HEK293 (cell line): ENCODE measurements around the gene TET1.

Experiments used
- CTCF ChIA-PET: fragments of 350-600 bp; formaldehyde crosslinking; extraction: SDS; loops from one replicate; lab custom pipeline; 2021; ENCODE audit warnings: antibody characterized with exemption; lab: Yijun Ruan, JAX
- POLR2A ChIA-PET: fragments of 300-600 bp; formaldehyde crosslinking; extraction: SDS; loops from one replicate; lab custom pipeline; 2020; ENCODE audit warnings: antibody characterized with exemption, inconsistent platforms; lab: Yijun Ruan, JAX
- H3K27ac ChIP-seq: fragments of 200-500 bp; sonication (Bioruptor generic); 2 replicates; pipeline ENCODE4 v1.5.1; 2014; ENCODE audit warnings: low read depth, low read length, control low read depth, inconsistent platforms; ENCODE audit errors: extremely low read depth
- H3K36me3 ChIP-seq, 2 experiments: fragments of 200-500 bp in 1 of 2; sonication (Bioruptor generic) in 1 of 2; 1 replicate in 1 of 2; 2 replicates in 1 of 2; pipeline ENCODE4 v1.5.1; 2014 to 2017; ENCODE audit warnings: inconsistent platforms in 2 of 2, low read length in 2 of 2; ENCODE audit not compliant: control insufficient read depth in 2 of 2, insufficient read depth in 1 of 2
- H3K4me1 ChIP-seq: fragments of 200-500 bp; sonication (Bioruptor generic); 2 replicates; pipeline ENCODE4 v1.5.1; 2014; ENCODE audit warnings: mild to moderate bottlenecking, low read length, inconsistent platforms; ENCODE audit not compliant: control insufficient read depth, insufficient read depth
- H3K4me3 ChIP-seq: 2 replicates; pipeline ENCODE4 v1.5.1; 2011; ENCODE audit warnings: low read depth, mild to moderate bottlenecking, control low read depth, low read length, moderate library complexity
- H3K9me3 ChIP-seq: fragments of 200-500 bp; sonication (Bioruptor generic); 2 replicates; pipeline ENCODE4 v1.5.1; 2014; ENCODE audit warnings: low read depth, low read length, inconsistent platforms; ENCODE audit not compliant: control insufficient read depth, insufficient read depth
- KLF1 ChIP-seq: fragments of 450-650 bp; formaldehyde crosslinking; IDR thresholded peaks from 2 replicates; pipeline ENCODE4 v1.5.1; 2016; ENCODE audit warnings: missing biosample characterization, missing genetic modification characterization
- MYNN ChIP-seq: fragments of 450-650 bp; formaldehyde crosslinking; IDR thresholded peaks from 2 replicates; pipeline ENCODE4 v1.5.1; 2016; ENCODE audit warnings: missing biosample characterization, missing genetic modification characterization, borderline replicate concordance
- TCF7L2 ChIP-seq: IDR thresholded peaks from 2 replicates; pipeline ENCODE4 v1.6.1; 2011; ENCODE audit warnings: low read depth, mild to moderate bottlenecking, inconsistent platforms, low read length, moderate library complexity, borderline replicate concordance
- ZIC2 ChIP-seq: fragments of 450-650 bp; formaldehyde crosslinking; IDR thresholded peaks from 2 replicates; pipeline ENCODE4 v1.5.1; 2016; ENCODE audit warnings: missing biosample characterization, missing genetic modification characterization
- ZNF221 ChIP-seq: fragments of 450-650 bp; formaldehyde crosslinking; IDR thresholded peaks from 2 replicates; pipeline ENCODE4 v1.5.1; 2017; ENCODE audit warnings: missing biosample characterization, missing genetic modification characterization, borderline replicate concordance
- ZNF24 ChIP-seq: fragments of 450-650 bp; formaldehyde crosslinking; IDR thresholded peaks from 2 replicates; pipeline ENCODE4 v1.5.1; 2016; ENCODE audit warnings: missing biosample characterization, missing genetic modification characterization
- ZNF311 ChIP-seq: fragments of 450-650 bp; formaldehyde crosslinking; IDR thresholded peaks from 2 replicates; pipeline ENCODE4 v1.5.1; 2017; ENCODE audit warnings: missing biosample characterization, missing genetic modification characterization, borderline replicate concordance
- ZNF350 ChIP-seq: fragments of 450-650 bp; formaldehyde crosslinking; IDR thresholded peaks from 2 replicates; pipeline ENCODE4 v1.5.0; 2017; ENCODE audit warnings: missing biosample characterization, mild to moderate bottlenecking, missing genetic modification characterization
- ZNF391 ChIP-seq: fragments of 450-650 bp; formaldehyde crosslinking; IDR thresholded peaks from 2 replicates; pipeline ENCODE4 v1.5.1; 2016; ENCODE audit warnings: low read depth, missing biosample characterization, missing genetic modification characterization, borderline replicate concordance
- ZNF501 ChIP-seq: fragments of 450-650 bp; formaldehyde crosslinking; IDR thresholded peaks from 2 replicates; pipeline ENCODE4 v1.5.1; 2016; ENCODE audit warnings: missing biosample characterization, missing genetic modification characterization
- ZNF580 ChIP-seq: fragments of 450-650 bp; formaldehyde crosslinking; IDR thresholded peaks from 2 replicates; pipeline ENCODE4 v1.5.1; 2016; ENCODE audit warnings: missing biosample characterization, missing genetic modification characterization
- ZNF645 ChIP-seq: fragments of 450-650 bp; formaldehyde crosslinking; IDR thresholded peaks from 2 replicates; pipeline ENCODE4; 2016; ENCODE audit warnings: missing biosample characterization, missing genetic modification characterization
- ZNF777 ChIP-seq: fragments of 450-650 bp; formaldehyde crosslinking; IDR thresholded peaks from 2 replicates; pipeline ENCODE4 v1.5.1; 2017; ENCODE audit warnings: missing biosample characterization, missing genetic modification characterization, borderline replicate concordance
- ZSCAN30 ChIP-seq: fragments of 450-650 bp; IDR thresholded peaks from 2 replicates; pipeline ENCODE4 v1.5.1; 2018; ENCODE audit warnings: missing biosample characterization, mild to moderate bottlenecking, missing genetic modification characterization, moderate library complexity
- TF ChIP-seq, protein P1 (sequence below): fragments of 450-650 bp; formaldehyde crosslinking; IDR thresholded peaks from 2 replicates; pipeline ENCODE4 v1.5.1; 2016; ENCODE audit warnings: missing biosample characterization, missing genetic modification characterization

The TET1 gene

DNA sequence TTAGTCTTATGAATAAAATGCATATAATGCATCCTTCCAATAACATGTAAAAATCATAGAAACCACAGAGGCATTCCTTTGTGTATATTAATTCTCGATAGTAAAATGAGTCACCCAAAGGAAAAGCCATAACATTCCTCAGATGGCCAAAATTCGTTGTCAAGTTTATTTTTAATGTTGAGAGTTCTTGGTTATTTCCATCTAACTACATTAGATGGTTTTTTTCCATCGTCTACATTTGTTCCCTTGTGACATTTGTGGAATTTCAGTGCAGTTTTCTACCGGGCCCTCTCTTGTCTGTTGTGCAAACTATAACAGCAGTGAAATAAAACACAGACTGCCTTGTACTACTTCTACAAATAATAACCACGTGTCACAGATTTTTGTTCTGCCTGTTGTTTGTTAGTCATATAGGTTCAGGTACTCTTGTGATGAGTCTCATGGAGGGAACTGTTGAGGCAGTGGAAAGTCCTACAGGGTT is 106.2 kb downstream of the TET1 start (continued):
- TF ChIP-seq, protein P1, sequence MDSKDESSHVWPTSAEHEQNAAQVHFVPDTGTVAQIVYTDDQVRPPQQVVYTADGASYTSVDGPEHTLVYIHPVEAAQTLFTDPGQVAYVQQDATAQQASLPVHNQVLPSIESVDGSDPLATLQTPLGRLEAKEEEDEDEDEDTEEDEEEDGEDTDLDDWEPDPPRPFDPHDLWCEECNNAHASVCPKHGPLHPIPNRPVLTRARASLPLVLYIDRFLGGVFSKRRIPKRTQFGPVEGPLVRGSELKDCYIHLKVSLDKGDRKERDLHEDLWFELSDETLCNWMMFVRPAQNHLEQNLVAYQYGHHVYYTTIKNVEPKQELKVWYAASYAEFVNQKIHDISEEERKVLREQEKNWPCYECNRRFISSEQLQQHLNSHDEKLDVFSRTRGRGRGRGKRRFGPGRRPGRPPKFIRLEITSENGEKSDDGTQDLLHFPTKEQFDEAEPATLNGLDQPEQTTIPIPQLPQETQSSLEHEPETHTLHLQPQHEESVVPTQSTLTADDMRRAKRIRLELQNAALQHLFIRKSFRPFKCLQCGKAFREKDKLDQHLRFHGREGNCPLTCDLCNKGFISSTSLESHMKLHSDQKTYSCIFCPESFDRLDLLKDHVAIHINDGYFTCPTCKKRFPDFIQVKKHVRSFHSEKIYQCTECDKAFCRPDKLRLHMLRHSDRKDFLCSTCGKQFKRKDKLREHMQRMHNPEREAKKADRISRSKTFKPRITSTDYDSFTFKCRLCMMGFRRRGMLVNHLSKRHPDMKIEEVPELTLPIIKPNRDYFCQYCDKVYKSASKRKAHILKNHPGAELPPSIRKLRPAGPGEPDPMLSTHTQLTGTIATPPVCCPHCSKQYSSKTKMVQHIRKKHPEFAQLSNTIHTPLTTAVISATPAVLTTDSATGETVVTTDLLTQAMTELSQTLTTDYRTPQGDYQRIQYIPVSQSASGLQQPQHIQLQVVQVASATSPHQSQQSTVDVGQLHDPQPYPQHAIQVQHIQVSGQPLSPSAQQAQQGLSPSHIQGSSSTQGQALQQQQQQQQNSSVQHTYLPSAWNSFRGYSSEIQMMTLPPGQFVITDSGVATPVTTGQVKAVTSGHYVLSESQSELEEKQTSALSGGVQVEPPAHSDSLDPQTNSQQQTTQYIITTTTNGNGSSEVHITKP, result no peak
- TF ChIP-seq ZNF501 (tag by site-specific recombination), result no peak

GRCh38 chr10:68668231-68668630 is 108.1 kb downstream of the TET1 start:
- Histone ChIP-seq H3K36me3 (peaks cover 7 to 21% of the 10 kb centered on the region in 2 experiments), H3K4me1 (no peaks in the 10 kb centered on the region), H3K4me3 (no peak overlapping the region), H3K27ac (no peak overlapping the region), H3K9me3 (no peaks in the 10 kb centered on the region; the same call in 1 of the 2 replicates)
- no peak for TF ChIP-seq TCF7L2
- TF ChIP-seq ZNF311 (tag by site-specific recombination), result no peak
- no peak for TF ChIP-seq ZNF350
- POLR2A ChIA-PET, result no interaction called here
- CTCF ChIA-PET, result no interaction called here

DNA sequence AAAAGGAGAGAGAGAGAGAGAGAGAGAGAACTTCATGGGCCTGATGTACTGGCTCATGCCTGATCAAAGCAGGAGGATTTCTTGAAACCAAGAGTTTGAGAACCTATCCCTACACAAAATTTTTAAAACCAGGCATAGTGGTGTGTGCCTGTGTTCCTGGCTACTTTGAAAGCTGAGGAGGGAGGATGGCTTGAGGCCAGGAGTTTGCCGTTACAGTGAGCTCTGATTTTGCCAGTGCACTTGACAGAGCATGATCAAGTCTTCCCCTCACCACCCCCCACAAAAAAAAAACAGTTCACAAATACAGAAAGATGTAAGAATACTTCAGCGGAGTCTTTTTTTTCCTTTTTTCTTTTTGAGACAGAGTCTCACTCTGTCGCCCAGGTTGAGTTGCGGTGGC is 108.8 kb downstream of the TET1 start:
- POLR2A ChIA-PET, result no interaction called here
- Histone ChIP-seq H3K36me3 (peaks cover 15 to 23% of the 10 kb centered on the region in 2 experiments), H3K9me3 (no peaks in the 10 kb centered on the region; the same call in 1 of the 2 replicates)
- TF ChIP-seq MYNN, result no peak
- no peak for TF ChIP-seq ZNF24 (tag by site-specific recombination)
- TF ChIP-seq ZIC2 (tag by site-specific recombination), result no peak
- no peak for TF ChIP-seq ZNF777 (tag by site-specific recombination)
- no peak for TF ChIP-seq ZNF580 (tag by site-specific recombination)
- TF ChIP-seq ZNF221 (tag by site-specific recombination), result no peak
- TF ChIP-seq ZNF645 (tag by site-specific recombination), result no peak
- TF ChIP-seq ZNF391 (tag by site-specific recombination), result no peak
- TF ChIP-seq, all 188 proteins: peak for 0
- Histone ChIP-seq H3K27ac (no peak overlapping the region), H3K4me3 (no peak overlapping the region), H3K4me1 (no peaks in the 10 kb centered on the region)
- CTCF ChIA-PET, result no interaction called here

DNA sequence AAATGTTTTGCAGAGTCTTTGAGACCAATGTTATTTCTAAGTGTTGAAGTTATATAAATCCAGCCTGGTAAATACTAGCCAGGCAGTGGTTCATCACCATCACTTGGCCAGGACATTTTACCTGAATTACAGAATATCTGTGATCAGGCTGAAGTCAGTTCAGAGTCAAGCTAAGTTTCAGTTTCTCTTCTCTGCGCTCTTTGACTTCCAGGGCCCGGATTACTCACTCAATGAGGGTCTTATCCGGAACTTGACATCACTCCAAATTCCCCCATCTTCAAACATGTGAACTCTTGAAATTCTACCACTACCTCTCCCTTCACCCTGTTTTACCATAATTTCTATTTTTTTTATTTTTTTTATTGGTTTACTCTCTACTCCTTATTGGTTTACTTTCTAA is 124.3 kb downstream of the TET1 start:
- ChIA-PET CTCF (no interaction called here), POLR2A (no interaction called here)
- Histone ChIP-seq H3K4me1 (no peaks in the 10 kb centered on the region), H3K27ac (no peak overlapping the region), H3K4me3 (no peak overlapping the region), H3K36me3 (peaks cover 37 to 48% of the 10 kb centered on the region in 2 experiments), H3K9me3 (no peaks in the 10 kb centered on the region)
- TF ChIP-seq ZSCAN30 (tag by site-specific recombination) (no peak), KLF1 (tag by site-specific recombination) (no peak)
